ENCODE results near the gene NEGR1. TPM values are rescaled to one million over a fixed set of nuclear protein-coding genes. Genes with fewer than 3 reads are reported as not detected.

NEGR1 gene
- total and polyA plus RNA-seq, 2 donors (not counting 3 experiments of a cell fraction or from before 2014, with no cell fraction given) = 6.8 to 21.8 TPM

DNA sequence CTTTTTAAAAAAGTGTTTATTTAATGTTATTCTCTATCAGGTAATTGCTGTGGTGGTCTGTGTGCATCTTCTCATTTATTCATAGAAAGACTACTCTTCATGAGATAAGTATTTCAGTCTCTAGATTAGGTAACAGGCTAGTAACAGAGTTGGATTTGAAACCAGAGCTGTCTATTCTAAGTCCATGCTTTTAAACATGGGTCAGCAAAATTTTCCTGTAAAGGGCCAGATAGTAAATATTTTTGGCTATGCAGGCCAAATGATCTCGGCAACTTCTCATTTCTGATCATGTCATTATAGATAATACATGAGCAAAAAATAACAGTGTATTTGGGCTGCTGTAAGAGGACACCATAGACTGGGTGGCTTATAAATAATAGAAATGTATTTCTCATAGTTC is 715.9 kb downstream of the NEGR1 start:
- no TSS peak for BruUV-seq (replicated peaks)
- Histone ChIP-seq H3K27me3 (ENCODE audit: control insufficient read depth in 2 of 2, insufficient read depth in 2 of 2, low read length in 2 of 2) (no peaks in the 10 kb centered on the region), H3K9me1 (replicated peaks; ENCODE audit: control insufficient read depth, extremely low read depth, insufficient read depth, low read length) (no peaks in the 10 kb centered on the region), H3K9me3 (replicated peaks; ENCODE audit: control insufficient read depth, insufficient read depth, low read length) (no peaks in the 10 kb centered on the region), H3K9ac (replicated peaks; ENCODE audit: extremely low read depth, insufficient read depth, low read length) (no peak overlapping the region), H3K4me2 (ENCODE audit: insufficient read depth, low read length) (no peak overlapping the region), H4K20me1 (replicated peaks; ENCODE audit: control insufficient read depth, extremely low read depth, insufficient read depth, low read length) (no peaks in the 10 kb centered on the region), H3K4me1 (ENCODE audit: control insufficient read depth, extremely low read depth, insufficient read depth, low read length) (no peaks in the 10 kb centered on the region), H3K79me2 (ENCODE audit: control insufficient read depth, insufficient read depth, low read length) (no peaks in the 10 kb centered on the region), H3K36me3 (ENCODE audit: control insufficient read depth in 2 of 2, extremely low read depth in 1 of 2, insufficient read depth in 2 of 2, low read length in 2 of 2) (no peaks in the 10 kb centered on the region), H3K27ac (ENCODE audit: insufficient read depth, low read depth, low read length) (no peak overlapping the region), H2AFZ (ENCODE audit: low read depth, low read length) (no peak overlapping the region), H3K4me3 (replicated peaks in 1 of 3; ENCODE audit: insufficient read depth in 1 of 3, low read depth in 1 of 3, low read length in 3 of 3) (no peak overlapping the region)
- dilution Hi-C loops (cut with MboI; ENCODE audit: extremely low pct_ligation_motif_present, low sequenced_read_pairs) (no loop called here), intact Hi-C loops (cut with micrococcal nuclease) (no loop called here)
- no peak for DNase-seq (ENCODE audit: low read depth, low spot score)
- no peak for FAIRE-seq
- CTCF ChIA-PET = interaction anchor here (1.4 kb wide), 2 partner anchors 12 to 471 kb away, joined by 3 to 4 read pairs; no protein-coding TSS in a partner anchor
- POLR2A ChIA-PET = no interaction called here
- no peak for TF ChIP-seq JUN (IDR thresholded peaks at IDR 0.05; ENCODE audit: borderline replicate concordance, insufficient read depth, insufficient read length, low read depth)
- TF ChIP-seq, protein P1, sequence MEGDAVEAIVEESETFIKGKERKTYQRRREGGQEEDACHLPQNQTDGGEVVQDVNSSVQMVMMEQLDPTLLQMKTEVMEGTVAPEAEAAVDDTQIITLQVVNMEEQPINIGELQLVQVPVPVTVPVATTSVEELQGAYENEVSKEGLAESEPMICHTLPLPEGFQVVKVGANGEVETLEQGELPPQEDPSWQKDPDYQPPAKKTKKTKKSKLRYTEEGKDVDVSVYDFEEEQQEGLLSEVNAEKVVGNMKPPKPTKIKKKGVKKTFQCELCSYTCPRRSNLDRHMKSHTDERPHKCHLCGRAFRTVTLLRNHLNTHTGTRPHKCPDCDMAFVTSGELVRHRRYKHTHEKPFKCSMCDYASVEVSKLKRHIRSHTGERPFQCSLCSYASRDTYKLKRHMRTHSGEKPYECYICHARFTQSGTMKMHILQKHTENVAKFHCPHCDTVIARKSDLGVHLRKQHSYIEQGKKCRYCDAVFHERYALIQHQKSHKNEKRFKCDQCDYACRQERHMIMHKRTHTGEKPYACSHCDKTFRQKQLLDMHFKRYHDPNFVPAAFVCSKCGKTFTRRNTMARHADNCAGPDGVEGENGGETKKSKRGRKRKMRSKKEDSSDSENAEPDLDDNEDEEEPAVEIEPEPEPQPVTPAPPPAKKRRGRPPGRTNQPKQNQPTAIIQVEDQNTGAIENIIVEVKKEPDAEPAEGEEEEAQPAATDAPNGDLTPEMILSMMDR (IDR thresholded peaks at IDR 0.05; ENCODE audit: extremely low read depth in 1 of 2, insufficient read depth in 1 of 2, low read depth in 1 of 2, low read length in 2 of 2) = no peak
- no peak for TF ChIP-seq FOS (IDR thresholded peaks at IDR 0.05; ENCODE audit: borderline replicate concordance, insufficient read depth, low read length)
- no peak for TF ChIP-seq GATA2 (IDR thresholded peaks at IDR 0.05; ENCODE audit: insufficient read depth, insufficient read length, low read depth, low read length)

DNA sequence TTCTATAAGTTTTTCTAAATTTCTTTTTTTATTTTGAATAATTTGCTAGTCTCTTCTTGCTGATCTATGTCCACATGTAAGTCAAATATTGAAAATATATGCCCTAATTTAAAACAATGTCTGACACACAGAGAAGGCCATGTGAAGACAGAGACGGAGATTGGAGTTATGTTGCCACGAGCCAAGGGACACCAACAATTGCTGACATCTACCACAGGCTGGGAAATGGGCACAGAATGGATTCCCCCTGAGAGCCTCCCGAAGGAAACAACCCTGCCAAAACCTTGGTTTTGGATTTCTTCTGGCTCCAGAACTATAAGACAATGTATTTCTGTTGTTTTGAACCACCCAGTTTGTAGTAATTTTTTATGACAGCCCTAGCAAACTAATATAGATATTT is 716.5 kb downstream of the NEGR1 start:
- FAIRE-seq = no peak
- Histone ChIP-seq H3K27ac (ENCODE audit: insufficient read depth, low read depth, low read length) (no peak overlapping the region), H3K36me3 (ENCODE audit: control insufficient read depth in 2 of 2, extremely low read depth in 1 of 2, insufficient read depth in 2 of 2, low read length in 2 of 2) (no peaks in the 10 kb centered on the region), H3K9me3 (replicated peaks; ENCODE audit: control insufficient read depth, insufficient read depth, low read length) (no peaks in the 10 kb centered on the region), H3K4me3 (replicated peaks in 1 of 3; ENCODE audit: insufficient read depth in 1 of 3, low read depth in 1 of 3, low read length in 3 of 3) (no peak overlapping the region), H3K4me2 (ENCODE audit: insufficient read depth, low read length) (no peak overlapping the region), H2AFZ (ENCODE audit: low read depth, low read length) (no peak overlapping the region), H3K9me1 (replicated peaks; ENCODE audit: control insufficient read depth, extremely low read depth, insufficient read depth, low read length) (no peaks in the 10 kb centered on the region), H3K79me2 (ENCODE audit: control insufficient read depth, insufficient read depth, low read length) (no peaks in the 10 kb centered on the region), H4K20me1 (replicated peaks; ENCODE audit: control insufficient read depth, extremely low read depth, insufficient read depth, low read length) (no peaks in the 10 kb centered on the region), H3K27me3 (ENCODE audit: control insufficient read depth in 2 of 2, insufficient read depth in 2 of 2, low read length in 2 of 2) (no peaks in the 10 kb centered on the region), H3K4me1 (ENCODE audit: control insufficient read depth, extremely low read depth, insufficient read depth, low read length) (no peaks in the 10 kb centered on the region), H3K9ac (replicated peaks; ENCODE audit: extremely low read depth, insufficient read depth, low read length) (no peak overlapping the region)
- no TSS peak for BruUV-seq (replicated peaks)
- CTCF ChIA-PET = interaction anchor here (0.8 to 1.4 kb wide), 3 partner anchors 12 to 472 kb away, joined by 3 to 4 read pairs (median 3); no protein-coding TSS in a partner anchor
- dilution Hi-C loops (cut with MboI; ENCODE audit: extremely low pct_ligation_motif_present, low sequenced_read_pairs) (no loop called here), intact Hi-C loops (cut with micrococcal nuclease) (no loop called here)
- TF ChIP-seq EZH2 (IDR thresholded peaks at IDR 0.05; ENCODE audit: borderline replicate concordance, low read depth, low read length, severe bottlenecking) (no peak), POLR2A (IDR thresholded peaks at IDR 0.05; ENCODE audit: low read depth, low read length) (no peak), FOS (IDR thresholded peaks at IDR 0.05; ENCODE audit: borderline replicate concordance, insufficient read depth, low read length) (no peak), GATA2 (IDR thresholded peaks at IDR 0.05; ENCODE audit: insufficient read depth, insufficient read length, low read depth, low read length) (no peak), JUN (IDR thresholded peaks at IDR 0.05; ENCODE audit: borderline replicate concordance, insufficient read depth, insufficient read length, low read depth) (no peak), POLR2AphosphoS5 (IDR thresholded peaks at IDR 0.05; ENCODE audit: insufficient read depth, low read depth, low read length) (no peak), MYC (IDR thresholded peaks at IDR 0.05; ENCODE audit: low read depth, low read length) (no peak)
- TF ChIP-seq, protein P2, sequence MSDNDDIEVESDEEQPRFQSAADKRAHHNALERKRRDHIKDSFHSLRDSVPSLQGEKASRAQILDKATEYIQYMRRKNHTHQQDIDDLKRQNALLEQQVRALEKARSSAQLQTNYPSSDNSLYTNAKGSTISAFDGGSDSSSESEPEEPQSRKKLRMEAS (IDR thresholded peaks at IDR 0.05; ENCODE audit: insufficient read depth, insufficient read length) = no peak
- TF ChIP-seq, protein P1 (IDR thresholded peaks at IDR 0.05; ENCODE audit: extremely low read depth in 1 of 2, insufficient read depth in 1 of 2, low read depth in 1 of 2, low read length in 2 of 2) = no peak
- POLR2A ChIA-PET = no interaction called here
- DNase-seq (ENCODE audit: low read depth, low spot score) = no peak
